Endothelial cell (in vitro differentiated cells): Measurements from ENCODE around the gene ATXN2L. TPM values are rescaled to one million over a fixed set of nuclear protein-coding genes. Genes with fewer than 3 reads are reported as not detected.
A peak's percentile ranks its signal among the peaks of the same experiment; 100 is the strongest.

Source experiments
- DNase-seq: peaks from one replicate; pipeline ENCODE4 v3.0.0; 2021; ENCODE audit warnings: low spot score
- H3K27ac Mint-ChIP-seq: one replicate; pipeline ENCODE4 v1.8.0; 2021; ENCODE audit warnings: mixed read lengths, inconsistent platforms; ENCODE audit not compliant: unreplicated experiment
- H3K27me3 Mint-ChIP-seq: one replicate; pipeline ENCODE4 v1.8.0; 2021; ENCODE audit warnings: mild to moderate bottlenecking, moderate library complexity, mixed read lengths, inconsistent platforms; ENCODE audit not compliant: unreplicated experiment
- H3K36me3 Mint-ChIP-seq: one replicate; pipeline ENCODE4 v1.8.0; 2021; ENCODE audit warnings: mild to moderate bottlenecking, low read depth, mixed read lengths, inconsistent platforms; ENCODE audit not compliant: unreplicated experiment
- H3K4me1 Mint-ChIP-seq: one replicate; pipeline ENCODE4 v1.8.0; 2021; ENCODE audit warnings: mild to moderate bottlenecking, mixed read lengths, inconsistent platforms; ENCODE audit not compliant: unreplicated experiment
- H3K4me3 Mint-ChIP-seq: one replicate; pipeline ENCODE4 v1.8.0; 2021; ENCODE audit warnings: mild to moderate bottlenecking, mixed read lengths, inconsistent platforms; ENCODE audit not compliant: unreplicated experiment
- H3K9me3 Mint-ChIP-seq: one replicate; pipeline ENCODE4 v1.8.0; 2021; ENCODE audit warnings: mixed read lengths, inconsistent platforms; ENCODE audit not compliant: unreplicated experiment
- total RNA-seq: library from RNA; stranded (reverse); fragmentation: NEBNext Ultra II Directional; extraction: Animal tissue kit (Norgen Biotek cat#: 25700); gene quantifications from one replicate; pipeline ENCODE4 v1.2.1, GENCODE V29; 2021; ENCODE audit not compliant: unreplicated experiment
- TF ChIP-seq, protein P1 (sequence below): fragments of 200-600 bp; sonication (generic); IDR thresholded peaks from one replicate; pipeline ENCODE4 v1.5.0; 2021; ENCODE audit warnings: antibody characterized with exemption; ENCODE audit not compliant: unreplicated experiment

The ATXN2L gene
- total RNA-seq, 1 donor from 2014 or later: 184 TPM

GRCh38 chr16:28845293-28845692 lies 22.5 kb downstream of the ATXN2L start:
- Mint-ChIP-seq H3K27me3 (peaks cover 6% of the 10 kb centered on the region), H3K4me3 (peak overlapping the region; percentile 96), H3K27ac (peak overlapping the region; percentile 75), H3K4me1 (peaks cover 11% of the 10 kb centered on the region), H3K36me3 (peaks cover 21% of the 10 kb centered on the region), H3K9me3 (no peaks in the 10 kb centered on the region)
- TF ChIP-seq, protein P1, sequence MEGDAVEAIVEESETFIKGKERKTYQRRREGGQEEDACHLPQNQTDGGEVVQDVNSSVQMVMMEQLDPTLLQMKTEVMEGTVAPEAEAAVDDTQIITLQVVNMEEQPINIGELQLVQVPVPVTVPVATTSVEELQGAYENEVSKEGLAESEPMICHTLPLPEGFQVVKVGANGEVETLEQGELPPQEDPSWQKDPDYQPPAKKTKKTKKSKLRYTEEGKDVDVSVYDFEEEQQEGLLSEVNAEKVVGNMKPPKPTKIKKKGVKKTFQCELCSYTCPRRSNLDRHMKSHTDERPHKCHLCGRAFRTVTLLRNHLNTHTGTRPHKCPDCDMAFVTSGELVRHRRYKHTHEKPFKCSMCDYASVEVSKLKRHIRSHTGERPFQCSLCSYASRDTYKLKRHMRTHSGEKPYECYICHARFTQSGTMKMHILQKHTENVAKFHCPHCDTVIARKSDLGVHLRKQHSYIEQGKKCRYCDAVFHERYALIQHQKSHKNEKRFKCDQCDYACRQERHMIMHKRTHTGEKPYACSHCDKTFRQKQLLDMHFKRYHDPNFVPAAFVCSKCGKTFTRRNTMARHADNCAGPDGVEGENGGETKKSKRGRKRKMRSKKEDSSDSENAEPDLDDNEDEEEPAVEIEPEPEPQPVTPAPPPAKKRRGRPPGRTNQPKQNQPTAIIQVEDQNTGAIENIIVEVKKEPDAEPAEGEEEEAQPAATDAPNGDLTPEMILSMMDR: no peak
- no peak for DNase-seq

DNA sequence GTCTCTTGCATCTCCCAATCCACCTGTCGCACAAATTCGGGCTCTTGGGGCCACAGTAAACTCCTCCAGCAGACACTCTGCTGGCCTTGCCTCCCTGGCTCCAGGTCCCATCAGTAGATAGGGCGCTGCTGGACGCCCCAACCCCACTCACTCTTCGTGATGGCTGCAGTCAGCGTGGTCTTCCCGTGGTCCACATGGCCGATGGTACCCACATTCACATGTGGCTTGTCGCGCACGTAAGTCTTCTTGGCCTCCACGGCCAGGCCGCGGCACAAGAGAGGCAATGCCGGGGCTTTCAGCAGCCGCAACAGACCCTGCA lies 22.9 kb downstream of the ATXN2L start:
- Mint-ChIP-seq H3K9me3 (no peaks in the 10 kb centered on the region), H3K4me1 (peaks cover 11% of the 10 kb centered on the region), H3K4me3 (peak overlapping the region; percentile 96), H3K27ac (peak overlapping the region; percentile 75), H3K27me3 (peaks cover 6% of the 10 kb centered on the region), H3K36me3 (peaks cover 21% of the 10 kb centered on the region)
- no peak for DNase-seq
- TF ChIP-seq, protein P1: no peak

DNA sequence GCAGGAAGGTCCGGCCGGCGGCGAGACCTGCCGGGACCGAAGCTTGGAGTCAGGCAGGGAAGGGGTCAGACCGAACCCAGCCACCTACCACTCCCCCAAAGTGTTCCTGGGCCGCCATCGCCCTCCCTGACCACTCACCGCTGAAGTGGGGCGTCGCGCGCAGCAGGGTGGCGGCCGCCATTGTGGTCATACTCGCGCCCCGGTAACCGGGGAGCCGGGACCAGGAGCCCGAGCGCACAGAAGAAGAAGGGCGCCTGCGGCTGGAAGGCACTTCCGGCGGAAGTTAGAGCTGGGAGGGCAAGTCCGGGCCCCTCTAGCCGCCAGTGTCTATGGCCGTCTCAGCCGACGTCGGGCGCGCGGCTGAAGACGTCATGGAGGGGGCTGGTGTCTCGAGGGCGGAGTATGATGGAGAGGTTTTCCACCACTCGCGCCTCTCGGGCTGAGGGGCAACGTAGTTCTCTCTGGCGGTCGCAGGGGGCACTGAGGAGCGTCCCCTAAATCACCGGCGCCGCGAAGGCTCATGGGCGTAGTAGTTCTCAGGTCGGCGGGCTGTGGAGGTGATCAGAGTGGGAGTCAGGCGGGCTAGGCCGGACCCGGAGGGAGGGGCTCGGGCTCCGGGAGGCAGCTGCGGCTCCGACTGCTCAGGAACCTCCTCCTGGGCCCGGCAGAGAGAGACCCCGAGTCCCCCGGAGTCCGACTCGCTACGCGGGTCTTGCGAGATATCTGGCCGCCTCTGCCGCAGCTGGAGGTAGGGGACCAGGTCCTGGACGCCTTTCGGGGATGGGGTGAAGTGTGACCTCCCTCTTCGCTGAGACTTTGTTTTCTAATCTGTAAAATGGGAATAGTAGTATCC lies 23.5 kb downstream of the ATXN2L start, which contains the start of gene TUFM:
TUFM (minus strand) TSS at position 269 of the 853 bp plus-strand sequence; CDS start at position 190, 79 bp downstream.
- peak; percentile 94 for DNase-seq
- H3K9me3 Mint-ChIP-seq: no peaks in the 10 kb centered on the region
- H3K4me3 Mint-ChIP-seq: peak within 1 kb of the TSS; percentile 96
- TF ChIP-seq, protein P1: peak; percentile 43
- peaks cover 11% of the 10 kb centered on the region for H3K4me1 Mint-ChIP-seq
- peaks cover 21% of the 10 kb centered on the region for H3K36me3 Mint-ChIP-seq
- peak within 1 kb of the TSS; percentile 75 for H3K27ac Mint-ChIP-seq
- peaks cover 6% of the 10 kb centered on the region for H3K27me3 Mint-ChIP-seq

DNA sequence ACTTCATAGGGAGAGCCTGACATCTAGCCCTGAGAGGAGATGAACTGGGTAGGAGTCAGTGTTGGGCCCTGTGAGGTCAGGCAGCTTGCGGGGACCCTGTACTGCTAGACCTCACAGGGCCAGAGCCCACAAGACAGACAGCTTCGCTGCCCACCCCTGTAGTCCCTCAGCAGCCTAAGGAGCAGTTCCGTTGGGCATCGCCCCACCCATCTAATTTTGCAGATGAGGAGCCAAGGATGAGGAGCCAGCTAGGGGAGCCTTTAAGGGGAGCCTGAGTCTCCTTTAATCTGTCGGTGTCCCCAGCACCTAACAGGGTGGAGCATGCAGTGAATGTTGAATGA lies 24.1 kb downstream of the ATXN2L start:
- DNase-seq: no peak
- TF ChIP-seq, protein P1: no peak
- Mint-ChIP-seq H3K4me3 (peak overlapping the region; percentile 96), H3K9me3 (no peaks in the 10 kb centered on the region), H3K27ac (peak overlapping the region; percentile 36), H3K27me3 (peaks cover 6% of the 10 kb centered on the region), H3K4me1 (peaks cover 11% of the 10 kb centered on the region), H3K36me3 (peaks cover 20% of the 10 kb centered on the region)

DNA sequence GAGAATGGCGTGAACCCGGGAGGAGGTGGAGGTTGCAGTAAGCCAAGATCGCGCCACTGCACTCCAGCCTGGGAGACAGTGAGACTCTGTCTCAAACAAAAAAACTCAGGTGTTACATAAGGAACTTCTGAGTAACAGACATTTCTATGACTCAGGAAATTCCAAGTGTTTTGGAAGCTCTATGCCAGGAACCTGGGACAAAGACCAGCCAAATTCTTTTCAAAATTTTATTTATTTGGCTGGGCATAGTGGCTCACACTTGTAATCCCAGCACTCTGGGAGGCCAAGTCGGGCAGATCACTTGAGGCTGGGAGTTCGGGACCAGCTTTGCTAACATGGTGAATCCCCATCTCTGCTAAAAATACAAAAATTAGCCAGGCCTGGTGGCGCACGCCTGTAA lies 35.6 kb downstream of the ATXN2L start:
- H3K27ac Mint-ChIP-seq: no peak overlapping the region
- no peak overlapping the region for H3K4me3 Mint-ChIP-seq
- no peaks in the 10 kb centered on the region for H3K36me3 Mint-ChIP-seq
- H3K27me3 Mint-ChIP-seq: no peaks in the 10 kb centered on the region
- no peaks in the 10 kb centered on the region for H3K4me1 Mint-ChIP-seq
- no peaks in the 10 kb centered on the region for H3K9me3 Mint-ChIP-seq
- DNase-seq: no peak
- TF ChIP-seq, protein P1: no peak
